GM21723 (cell line): ENCODE results near the gene FGR.
"Not testable (repeated sequence)": the region's sequence is repeated elsewhere in the genome, so short reads cannot be mapped to it uniquely, and the experiment has no call there.

Source experiments
- ATAC-seq: cut with Tn5 transposase; IDR thresholded peaks from one replicate; pipeline ENCODE4 v1.9.1; 2021; ENCODE audit warnings: mild to moderate bottlenecking, moderate library complexity; ENCODE audit not compliant: unreplicated experiment

FGR gene

GRCh38 chr1:27660300-27660835 is 25.4 kb upstream of the FGR start:
- ATAC-seq: no peak

GRCh38 chr1:27659497-27660299 is 24.7 kb upstream of the FGR start:
- peak; percentile 61 for ATAC-seq

- ATAC-seq: peak; percentile 21
These were observed 24.0 kb upstream of the FGR start for GRCh38 chr1:27658951-27659496.

DNA sequence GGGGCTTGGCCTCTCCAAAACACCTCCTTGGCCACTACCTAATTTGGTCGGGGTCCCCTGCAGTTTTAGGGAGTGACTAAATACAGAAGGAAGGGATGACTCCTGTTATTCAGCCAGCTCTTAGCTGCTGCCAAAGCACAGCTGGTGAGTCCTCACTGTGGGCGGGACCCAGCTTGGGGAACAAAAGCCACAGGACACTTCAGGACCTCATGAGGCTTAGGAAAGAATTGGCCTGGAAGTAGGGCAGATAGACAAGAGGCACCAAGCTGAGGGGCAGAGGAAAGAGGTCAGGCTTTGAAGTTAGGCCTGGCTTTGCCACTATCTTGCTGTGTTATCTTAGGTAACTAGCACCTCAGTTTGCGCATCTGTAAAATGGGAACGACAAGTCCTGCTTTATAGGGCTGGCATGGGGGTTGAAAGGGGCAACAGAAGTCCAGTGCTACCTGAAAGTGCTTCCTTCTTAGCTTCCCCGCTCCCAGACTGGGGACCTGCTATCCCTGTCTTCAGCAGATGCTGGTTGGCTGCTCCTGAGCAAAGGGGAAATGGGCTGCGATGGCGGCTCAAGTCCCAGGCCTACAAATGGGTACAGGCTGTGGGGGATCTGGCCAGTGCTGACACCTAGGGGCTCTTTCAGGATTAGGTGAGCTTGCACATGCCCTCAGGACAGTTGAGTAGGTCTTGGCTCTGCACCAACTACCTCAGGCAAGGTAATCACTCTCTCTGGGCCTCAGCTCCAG is 21.3 kb upstream of the FGR start:
- ATAC-seq: no peak

DNA sequence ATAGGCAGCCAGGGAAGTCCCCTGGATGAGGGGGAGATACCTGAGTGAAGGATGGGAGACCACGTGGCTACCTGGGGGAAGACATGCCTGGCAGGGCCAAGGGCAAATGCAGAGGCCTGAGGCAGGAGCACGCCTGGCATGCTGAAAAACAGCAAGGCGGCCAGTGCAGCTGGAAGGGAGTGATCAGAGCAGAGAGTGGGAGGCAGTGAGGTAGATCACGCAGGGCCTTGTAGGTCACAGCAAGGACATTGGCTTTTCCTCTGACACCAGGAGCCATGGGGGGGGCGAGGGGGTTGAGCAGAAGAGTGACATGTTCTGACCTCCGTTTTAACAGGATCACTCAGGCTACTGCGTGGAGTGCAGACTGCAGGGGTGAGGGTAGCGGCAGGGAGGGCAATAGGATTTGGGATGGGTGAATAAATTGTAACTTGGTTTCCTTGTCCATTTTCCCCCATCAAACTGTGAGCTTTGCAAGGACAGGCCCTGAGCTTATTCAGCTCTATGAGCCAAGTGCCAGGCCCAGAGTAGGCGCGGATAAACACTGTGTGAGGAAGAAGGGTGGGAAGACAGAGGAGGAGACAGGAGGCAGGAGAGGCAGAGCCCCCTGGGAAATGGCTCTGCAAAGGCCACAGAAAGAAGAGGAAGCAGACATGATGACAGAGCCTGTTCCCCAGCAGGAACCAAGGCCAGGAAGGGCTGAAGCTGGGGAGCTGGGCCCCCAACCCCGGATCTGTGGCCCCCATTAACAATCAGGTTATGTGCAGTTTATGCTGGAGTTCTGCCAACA is 20.4 kb upstream of the FGR start:
- ATAC-seq: no peak

- ATAC-seq: no peak
These were observed 17.3 kb upstream of the FGR start for GRCh38 chr1:27652111-27652864.

GRCh38 chr1:27650539-27651175 is 15.7 kb upstream of the FGR start:
- no peak for ATAC-seq

- no peak for ATAC-seq
These were observed 15.2 kb upstream of the FGR start for GRCh38 chr1:27650171-27650538.

GRCh38 chr1:27649306-27649635 is 14.3 kb upstream of the FGR start:
- ATAC-seq: no peak

GRCh38 chr1:27648602-27649305 is 13.8 kb upstream of the FGR start:
- ATAC-seq: no peak

DNA sequence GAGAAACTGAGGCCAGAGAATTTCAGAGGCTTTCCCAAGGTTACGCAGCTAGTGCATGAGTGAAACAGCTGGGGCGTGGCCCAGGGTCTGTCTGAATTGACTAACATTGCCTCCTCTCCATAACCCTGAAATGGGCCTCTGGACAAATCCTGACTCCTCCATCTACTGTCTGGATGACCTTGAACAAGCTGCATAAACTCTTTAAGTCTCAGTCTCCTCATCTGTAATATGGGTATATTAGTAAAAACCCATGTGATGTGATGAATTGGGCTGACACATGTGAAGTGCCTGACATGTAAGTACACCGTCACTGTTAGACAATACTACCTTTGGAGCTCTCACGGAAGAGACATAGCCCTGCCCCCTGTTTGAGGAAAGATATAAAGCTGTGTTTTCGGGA is 12.3 kb upstream of the FGR start:
- ATAC-seq: no peak

DNA sequence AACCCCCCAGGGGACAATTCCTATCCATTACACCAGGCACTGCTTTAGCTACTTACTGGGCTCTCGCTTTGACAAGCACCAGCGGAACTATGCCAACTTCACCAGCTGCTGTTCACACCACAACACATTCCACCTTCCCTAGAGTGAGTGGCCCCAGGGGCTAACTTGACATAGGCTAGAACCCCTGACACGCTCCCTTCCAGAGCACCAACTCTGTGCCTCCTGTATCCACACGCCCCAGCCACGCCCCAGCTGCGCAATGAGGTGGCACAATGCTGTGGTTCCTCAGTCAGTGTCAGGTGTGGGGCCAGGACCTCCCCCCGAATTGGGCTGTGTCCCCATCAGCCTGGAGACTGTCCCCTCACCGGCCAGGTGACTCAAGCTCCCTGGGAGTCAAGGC is 11.7 kb upstream of the FGR start:
- ATAC-seq: no peak

DNA sequence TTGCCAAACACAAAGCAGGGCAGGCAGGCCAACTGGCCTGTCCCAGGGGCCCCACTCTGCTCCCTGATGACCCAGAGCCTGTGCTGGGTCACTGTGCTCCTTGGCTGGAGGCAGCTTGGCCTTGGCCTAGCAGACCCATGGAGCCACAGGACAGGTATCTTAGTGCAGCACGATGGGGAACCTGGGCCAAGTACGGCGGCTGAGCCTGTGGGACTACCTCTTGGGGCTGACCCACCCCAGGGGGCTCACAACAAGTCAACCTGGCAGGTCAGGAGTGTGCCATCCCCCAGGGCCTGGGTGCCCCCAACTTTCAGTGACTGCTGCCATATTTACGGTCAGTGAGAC is 10.1 kb upstream of the FGR start:
- ATAC-seq: no peak

DNA sequence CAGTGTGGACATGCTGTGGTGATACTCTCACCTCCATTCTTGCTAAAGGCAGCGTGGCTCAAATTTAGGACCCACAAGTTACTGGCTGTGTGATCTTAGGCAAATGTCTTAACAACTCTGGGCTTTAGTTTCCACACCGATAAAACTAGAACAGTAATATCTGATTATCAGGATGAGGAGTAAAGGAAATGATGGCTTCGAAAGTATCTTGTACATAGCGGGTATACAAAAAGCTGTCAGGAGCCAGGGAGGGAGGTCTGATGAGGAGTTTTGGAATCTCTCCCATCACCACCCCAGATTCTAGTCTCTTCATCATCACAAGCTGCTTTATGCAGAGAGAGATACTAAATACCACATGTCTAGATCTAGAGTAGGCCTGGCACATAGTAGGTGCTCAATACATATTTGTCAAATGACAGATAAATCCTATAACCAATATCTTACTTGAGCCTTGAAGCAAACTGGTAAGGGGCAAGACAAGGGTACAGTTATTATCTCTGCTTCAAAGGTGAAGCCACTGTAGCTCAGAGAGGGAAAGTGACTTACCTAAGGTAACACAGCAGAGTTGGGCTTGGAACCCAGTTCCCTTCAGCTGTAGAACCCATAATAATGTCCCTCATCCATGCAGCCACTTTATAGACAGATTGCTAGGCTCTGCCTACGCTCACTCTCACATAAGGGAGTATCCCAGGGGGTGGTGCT is 9.5 kb upstream of the FGR start:
- no peak for ATAC-seq

DNA sequence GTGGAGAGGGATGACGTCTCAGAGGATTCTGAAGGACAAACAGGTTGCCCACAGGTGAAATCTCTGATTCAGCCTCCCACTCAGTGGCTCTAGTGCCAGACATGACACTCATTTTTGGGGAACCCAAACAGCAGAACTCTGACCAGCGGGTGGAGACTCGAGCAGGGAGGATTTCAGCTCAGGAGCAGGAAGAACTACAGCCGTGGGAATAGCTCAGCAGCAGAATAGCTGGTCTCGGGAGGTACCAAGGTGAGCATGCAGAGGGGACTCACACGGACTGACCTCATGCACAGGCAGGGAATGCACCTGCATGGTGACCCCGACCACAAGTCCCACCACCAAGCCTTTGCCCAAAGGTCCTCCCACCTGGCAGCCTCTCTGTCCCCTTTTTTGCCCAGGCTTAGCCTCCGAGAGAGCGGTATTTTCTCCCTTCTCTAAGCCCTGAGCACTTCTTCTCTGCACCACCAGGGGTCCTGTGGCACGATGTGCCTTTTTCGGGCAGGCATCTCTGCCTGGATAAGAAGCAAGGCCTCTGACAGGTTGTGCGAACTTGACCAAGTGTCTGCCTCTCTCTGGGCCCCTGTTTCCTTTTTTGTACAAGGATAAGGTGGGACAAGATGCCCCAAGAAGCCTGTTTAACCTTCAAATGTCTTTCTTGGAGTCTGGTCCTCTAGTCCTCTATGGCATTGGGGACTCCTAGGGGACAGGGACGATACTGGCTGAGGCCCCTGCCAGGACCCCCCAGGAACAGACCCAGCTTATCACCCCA is 8.8 kb upstream of the FGR start:
- no peak for ATAC-seq

GRCh38 chr1:27640514-27640913 is 5.5 kb upstream of the FGR start:
- not testable (repeated sequence) for ATAC-seq

- no peak for ATAC-seq
These were observed 3.8 kb upstream of the FGR start for GRCh38 chr1:27638805-27639204.

DNA sequence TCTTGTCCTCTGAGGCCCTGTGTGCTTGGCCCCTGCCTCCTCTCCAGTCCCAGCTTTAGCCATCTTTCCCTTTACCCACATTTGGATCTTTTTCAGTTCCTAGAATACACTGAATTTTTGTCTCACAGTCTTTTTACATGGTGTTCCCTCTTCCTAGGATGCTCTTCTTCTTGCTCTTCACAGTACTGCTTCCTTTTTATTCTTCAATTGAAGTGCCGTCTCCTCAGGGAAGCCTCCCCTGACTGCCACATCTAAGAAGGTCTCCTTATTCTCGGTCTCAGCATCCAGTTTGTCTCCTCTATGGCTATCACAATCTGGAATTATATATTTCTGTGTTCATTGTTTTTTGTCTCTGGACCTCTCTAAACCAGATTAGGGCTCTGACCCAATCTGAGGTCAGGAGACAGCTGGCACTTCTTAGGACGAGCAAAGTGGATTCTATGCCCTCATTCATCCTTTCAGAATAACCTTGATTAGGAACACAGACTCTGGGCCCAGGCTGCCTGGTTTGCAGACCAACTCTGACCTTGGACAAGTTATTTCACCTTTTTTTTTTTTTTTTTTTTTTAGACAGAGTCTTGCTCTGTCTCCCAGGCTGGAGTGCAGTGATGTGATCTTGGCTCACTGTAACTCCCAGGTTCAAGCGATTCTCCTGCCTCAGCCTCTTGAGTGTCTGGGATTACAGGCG is 3.2 kb upstream of the FGR start:
- ATAC-seq: no peak
